AG10803 (cell line): ENCODE measurements around the gene ABHD14A.

Source experiments
- DNase-seq: peaks from one replicate; pipeline ENCODE4 v3.0.0; 2010; ENCODE audit warnings: low read depth
- H3K4me3 ChIP-seq: 2 replicates; pipeline ENCODE4 v1.5.1; 2011; ENCODE audit warnings: mild to moderate bottlenecking, low read length, control low read depth
- TF ChIP-seq, protein P1 (sequence below): conservative IDR thresholded peaks from 2 replicates; pipeline ENCODE4 v1.5.1; 2011; ENCODE audit warnings: mild to moderate bottlenecking, low read length, control low read depth, inconsistent platforms

Gene ABHD14A

GRCh38 chr3:51997172-51997571, 22.3 kb downstream of the ABHD14A start:
- no peak overlapping the region for H3K4me3 ChIP-seq
- TF ChIP-seq, protein P1, sequence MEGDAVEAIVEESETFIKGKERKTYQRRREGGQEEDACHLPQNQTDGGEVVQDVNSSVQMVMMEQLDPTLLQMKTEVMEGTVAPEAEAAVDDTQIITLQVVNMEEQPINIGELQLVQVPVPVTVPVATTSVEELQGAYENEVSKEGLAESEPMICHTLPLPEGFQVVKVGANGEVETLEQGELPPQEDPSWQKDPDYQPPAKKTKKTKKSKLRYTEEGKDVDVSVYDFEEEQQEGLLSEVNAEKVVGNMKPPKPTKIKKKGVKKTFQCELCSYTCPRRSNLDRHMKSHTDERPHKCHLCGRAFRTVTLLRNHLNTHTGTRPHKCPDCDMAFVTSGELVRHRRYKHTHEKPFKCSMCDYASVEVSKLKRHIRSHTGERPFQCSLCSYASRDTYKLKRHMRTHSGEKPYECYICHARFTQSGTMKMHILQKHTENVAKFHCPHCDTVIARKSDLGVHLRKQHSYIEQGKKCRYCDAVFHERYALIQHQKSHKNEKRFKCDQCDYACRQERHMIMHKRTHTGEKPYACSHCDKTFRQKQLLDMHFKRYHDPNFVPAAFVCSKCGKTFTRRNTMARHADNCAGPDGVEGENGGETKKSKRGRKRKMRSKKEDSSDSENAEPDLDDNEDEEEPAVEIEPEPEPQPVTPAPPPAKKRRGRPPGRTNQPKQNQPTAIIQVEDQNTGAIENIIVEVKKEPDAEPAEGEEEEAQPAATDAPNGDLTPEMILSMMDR, result no peak
- DNase-seq, result no peak

GRCh38 chr3:51997935-51998596, 23.2 kb downstream of the ABHD14A start:
- H3K4me3 ChIP-seq, result no peak overlapping the region
- no peak for DNase-seq
- TF ChIP-seq, protein P1, result no peak

DNA sequence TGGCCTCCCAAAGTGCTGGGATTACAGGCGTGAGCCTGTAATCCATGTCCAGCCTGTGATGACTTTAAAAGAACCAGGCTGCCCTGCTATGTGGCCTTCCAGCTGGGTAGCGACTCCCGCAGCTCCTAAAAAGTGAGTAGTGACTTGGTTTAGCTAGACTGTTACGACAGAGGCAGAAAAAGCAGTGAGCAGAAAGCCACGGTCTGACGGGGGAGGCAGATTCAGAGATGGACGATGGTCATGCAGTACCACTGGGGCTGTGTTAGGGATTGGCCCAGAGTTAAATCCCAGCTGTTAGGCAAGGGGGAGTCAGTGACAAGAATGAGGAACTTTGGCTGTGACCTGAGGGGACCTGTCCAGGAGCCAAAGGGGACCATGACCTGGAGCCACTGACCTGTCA, 23.9 kb downstream of the ABHD14A start:
- H3K4me3 ChIP-seq, result no peak overlapping the region
- TF ChIP-seq, protein P1, result no peak
- no peak for DNase-seq

DNA sequence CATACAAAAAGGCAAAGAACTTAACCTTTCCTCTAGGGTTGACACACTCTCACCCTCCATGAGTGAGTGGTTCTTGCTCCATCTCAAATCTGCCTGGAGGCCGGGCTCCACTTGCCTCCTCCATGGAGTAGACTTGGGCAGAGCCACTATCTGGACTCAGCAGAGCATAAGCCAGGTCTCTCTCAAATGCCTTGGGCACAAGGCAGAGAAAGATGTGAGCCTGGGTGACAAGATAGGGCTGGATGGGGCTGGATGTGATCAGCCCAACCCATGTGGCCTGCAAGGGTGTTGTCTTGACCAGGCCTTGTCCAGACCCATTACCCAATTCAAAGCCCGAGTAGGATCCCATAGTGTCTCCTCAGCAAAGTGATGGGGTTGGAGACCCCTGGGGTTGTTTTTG, 25.0 kb downstream of the ABHD14A start:
- TF ChIP-seq, protein P1, result no peak
- H3K4me3 ChIP-seq, result no peak overlapping the region
- DNase-seq, result no peak

GRCh38 chr3:52001443-52001974, 26.6 kb downstream of the ABHD14A start:
- TF ChIP-seq, protein P1, result peak; percentile 87
- no peak overlapping the region for H3K4me3 ChIP-seq
- peak; percentile 33 for DNase-seq

DNA sequence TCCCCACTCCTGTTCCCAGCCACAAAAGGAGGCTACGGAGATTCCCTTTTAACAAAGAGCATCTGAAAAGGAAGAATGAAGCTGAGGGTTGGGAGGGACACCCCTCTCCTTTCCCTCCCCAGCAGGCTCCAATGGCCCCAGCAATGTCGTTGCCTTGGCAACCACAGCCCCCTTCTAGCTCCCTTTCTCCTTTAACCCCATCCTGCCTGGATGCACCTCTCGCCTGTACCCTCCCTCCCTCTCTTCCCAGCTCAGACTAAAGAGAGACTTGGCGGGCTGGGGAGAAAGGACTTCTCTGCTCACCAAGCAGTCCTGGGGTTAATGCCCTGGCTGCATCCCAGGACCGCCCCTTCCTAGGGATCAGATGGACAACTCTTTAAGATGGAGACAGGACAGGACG, 27.9 kb downstream of the ABHD14A start:
- TF ChIP-seq, protein P1, result no peak
- no peak overlapping the region for H3K4me3 ChIP-seq
- DNase-seq, result no peak

- H3K4me3 ChIP-seq, result no peak overlapping the region
- peak; percentile 35 for DNase-seq
- TF ChIP-seq, protein P1, result peak; percentile 55
Measured at GRCh38 chr3:52004163-52004787, 29.4 kb downstream of the ABHD14A start.
